Neural cell (in vitro differentiated cells): ENCODE data around the gene ADAM11.

ENCODE experiments used
- CTCF ChIP-seq: fragments of 450-650 bp; IDR thresholded peaks from 2 replicates; pipeline ENCODE4 v1.5.1; 2014; ENCODE audit warnings: antibody characterized with exemption, mild to moderate bottlenecking, moderate library complexity; ENCODE audit not compliant: poor library complexity, severe bottlenecking
- EZH2 ChIP-seq: fragments of 200-600, 300-800 bp; shearing (Covaris generic), sonication (generic); IDR thresholded peaks from 2 replicates; pipeline ENCODE4 v1.6.1; 2014; ENCODE audit warnings: antibody characterized with exemption, low read length, borderline replicate concordance, mild to moderate bottlenecking; ENCODE audit not compliant: insufficient read depth, poor library complexity, severe bottlenecking
- MXI1 ChIP-seq: fragments of 450-650 bp; conservative IDR thresholded peaks from 2 replicates; pipeline ENCODE4 v1.6.1; 2014; ENCODE audit warnings: antibody characterized with exemption, mild to moderate bottlenecking; ENCODE audit not compliant: poor library complexity, severe bottlenecking
- POLR2AphosphoS5 ChIP-seq: IDR thresholded peaks from 2 replicates; pipeline ENCODE4 v1.6.1; 2012
- REST ChIP-seq: IDR thresholded peaks from 2 replicates; pipeline ENCODE4 v1.6.1; 2012; ENCODE audit warnings: borderline replicate concordance
- SMC3 ChIP-seq: fragments of 450-650 bp; conservative IDR thresholded peaks from 2 replicates; pipeline ENCODE4 v1.6.1; 2014; ENCODE audit warnings: antibody characterized with exemption, mild to moderate bottlenecking, moderate library complexity; ENCODE audit not compliant: poor library complexity

GRCh38 chr17:44796731-44797130, 37.9 kb downstream of the ADAM11 start:
- TF ChIP-seq CTCF (no peak), POLR2AphosphoS5 (no peak), MXI1 (no peak), REST (no peak), EZH2 (no peak), SMC3 (no peak)
